GM10266 (cell line): Measurements from ENCODE around the gene LPAR5.

ENCODE experiments used
- DNase-seq: peaks from one replicate; pipeline ENCODE4 v3.0.0; 2012; ENCODE audit errors: extremely low spot score
- CTCF ChIP-seq: IDR thresholded peaks from 2 replicates; pipeline ENCODE4 v1.5.1; 2012; ENCODE audit warnings: mild to moderate bottlenecking, low read depth; ENCODE audit not compliant: control insufficient read depth, insufficient read depth; ENCODE audit errors: missing control alignments

LPAR5 gene

GRCh38 chr12:6635856-6636531, at the start of gene LPAR5:
Gene LPAR5, minus strand, starts transcription at chr12:6635959. Its CDS starts 14,711 bp downstream, at chr12:6621248.
- DNase-seq, result peak; percentile 71

GRCh38 chr12:6684609-6685008, 48.9 kb upstream of the LPAR5 start:
- peak; percentile 44 for DNase-seq
- TF ChIP-seq CTCF, result peak; percentile 49

More at GRCh38 chr12:6635856-6636531, at the start of gene LPAR5:
- TF ChIP-seq CTCF, result no peak

GRCh38 chr12:6676962-6677361, 41.2 kb upstream of the LPAR5 start:
- no peak for TF ChIP-seq CTCF

DNA sequence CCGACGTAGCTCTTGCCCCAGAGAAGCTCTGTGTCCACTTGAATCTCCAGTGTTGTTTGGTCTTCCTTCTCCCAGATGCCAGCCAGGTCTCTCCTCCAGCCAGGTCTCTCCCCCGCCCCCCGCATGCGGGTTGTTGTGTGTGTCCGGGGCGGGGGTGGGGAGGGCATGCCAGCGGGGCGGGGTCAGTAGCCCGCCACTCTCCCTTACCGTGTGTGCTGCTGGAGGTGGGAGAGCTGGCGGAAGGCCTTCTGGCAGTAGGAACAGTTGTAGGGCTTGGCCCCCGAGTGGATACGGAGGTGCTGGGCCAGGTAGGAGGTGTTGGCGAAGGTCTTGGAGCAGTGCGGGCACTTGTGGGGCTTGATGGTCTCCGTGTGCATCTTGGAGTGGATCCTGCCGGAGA, 36.4 kb upstream of the LPAR5 start:
- no peak for DNase-seq
- no peak for TF ChIP-seq CTCF

More at GRCh38 chr12:6676962-6677361, 41.2 kb upstream of the LPAR5 start:
- no peak for DNase-seq

GRCh38 chr12:6667559-6668210, 31.9 kb upstream of the LPAR5 start:
- TF ChIP-seq CTCF, result peak; percentile 44
- no peak for DNase-seq

DNA sequence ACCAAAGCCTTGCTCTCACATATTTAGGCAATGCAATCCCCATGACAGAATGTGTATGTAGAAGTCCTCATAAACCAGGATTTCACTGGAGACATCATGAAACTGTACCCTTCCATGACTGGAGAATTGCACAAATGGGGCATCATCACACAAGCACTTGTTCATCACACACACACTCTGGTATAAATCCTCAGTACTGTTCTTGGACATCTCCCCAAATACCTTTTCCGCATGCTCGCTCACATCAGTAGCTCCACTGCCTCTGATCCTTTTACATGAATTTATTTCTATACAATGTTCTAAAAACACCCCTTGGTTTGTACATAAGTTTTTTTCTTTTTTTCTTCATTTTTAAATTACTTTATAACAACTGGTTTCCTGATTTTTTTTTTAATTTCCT, 30.5 kb upstream of the LPAR5 start:
- TF ChIP-seq CTCF, result no peak
- no peak for DNase-seq

GRCh38 chr12:6664902-6665301, 29.1 kb upstream of the LPAR5 start:
- no peak for DNase-seq
- TF ChIP-seq CTCF, result no peak
